Endothelial cell of umbilical vein (primary cell): ENCODE data around the gene ZFYVE9. TPM values are rescaled to one million over a fixed set of nuclear protein-coding genes. Genes with fewer than 3 reads are reported as not detected.

Source experiments
- BruUV-seq: library from RNA; stranded (reverse); fragments of 400-500 nt; replicated peaks from 2 replicates; lab custom pipeline; 2021; lab: Mats Ljungman, UMichigan
- CTCF ChIA-PET: fragments of 300-600, 350-600 bp; sonication (Branson Sonifier 250); formaldehyde crosslinking; loops from one replicate; lab custom pipeline; 2021; ENCODE audit warnings: antibody characterized with exemption, inconsistent platforms; lab: Charles Lee
- POLR2A ChIA-PET: fragments of 300-600, 350-600 bp; sonication (Branson Sonifier 250); formaldehyde crosslinking; loops from one replicate; lab custom pipeline; 2021; ENCODE audit warnings: antibody characterized with exemption, inconsistent platforms; lab: Charles Lee
- DNase-seq: peaks from one replicate; pipeline ENCODE4 v3.0.0-alpha.2; 2011; ENCODE audit warnings: low read depth, low spot score
- FAIRE-seq: peaks from 2 replicates; lab custom pipeline; 2011; peaks lifted over from hg19 to GRCh38; lab: Jason Lieb, UNC
- H2AFZ ChIP-seq: 2 replicates; pipeline ENCODE4 v1.6.0; 2012; ENCODE audit warnings: low read depth, low read length, control low read depth, inconsistent platforms
- H3K27ac ChIP-seq: 2 replicates; pipeline ENCODE4 v1.5.1; 2011; ENCODE audit warnings: low read depth, mild to moderate bottlenecking, control low read depth, low read length, moderate library complexity; ENCODE audit not compliant: insufficient read depth
- H3K27me3 ChIP-seq, 2 experiments: 2 replicates each; pipeline versions ENCODE4 v1.6.0 to v1.6.1; 2011; ENCODE audit warnings: low read length in 2 of 2, mixed read lengths in 1 of 2; ENCODE audit not compliant: control insufficient read depth in 2 of 2, insufficient read depth in 2 of 2
- H3K36me3 ChIP-seq, 2 experiments: 2 replicates in 1 of 2; 3 replicates in 1 of 2; pipeline ENCODE4 v1.5.1; 2011; ENCODE audit warnings: low read length in 2 of 2, mild to moderate bottlenecking in 1 of 2, moderate library complexity in 1 of 2; ENCODE audit not compliant: control insufficient read depth in 2 of 2, insufficient read depth in 2 of 2; ENCODE audit errors: extremely low read depth in 1 of 2
- H3K4me1 ChIP-seq: 3 replicates; pipeline ENCODE4 v1.5.1; 2011; ENCODE audit warnings: mild to moderate bottlenecking, low read length; ENCODE audit not compliant: control insufficient read depth, insufficient read depth; ENCODE audit errors: extremely low read depth
- H3K4me2 ChIP-seq: 2 replicates; pipeline ENCODE4 v1.6.1; 2011; ENCODE audit warnings: low read length, control low read depth, mixed read lengths; ENCODE audit not compliant: insufficient read depth
- H3K4me3 ChIP-seq, 3 experiments: fragments of 200-600 bp in 1 of 3; sonication (generic), shearing (Covaris generic) in 1 of 3; replicated peaks in 1 of 3; 2 replicates each; pipeline ENCODE4 v1.5.1; 2011 to 2016; ENCODE audit warnings: control low read depth in 3 of 3, low read length in 3 of 3, mild to moderate bottlenecking in 2 of 3, inconsistent platforms in 1 of 3, low read depth in 1 of 3, moderate library complexity in 1 of 3; ENCODE audit not compliant: insufficient read depth in 1 of 3
- H3K79me2 ChIP-seq: 2 replicates; pipeline ENCODE4 v1.6.0; 2012; ENCODE audit warnings: low read length, inconsistent platforms; ENCODE audit not compliant: control insufficient read depth, insufficient read depth
- H3K9ac ChIP-seq: replicated peaks from 2 replicates; pipeline ENCODE3; 2011; ENCODE audit warnings: low read length, control low read depth; ENCODE audit not compliant: insufficient read depth; ENCODE audit errors: extremely low read depth
- H3K9me1 ChIP-seq: replicated peaks from 3 replicates; pipeline ENCODE4 v1.6.0; 2011; ENCODE audit warnings: mild to moderate bottlenecking, low read length; ENCODE audit not compliant: control insufficient read depth, insufficient read depth; ENCODE audit errors: extremely low read depth
- H3K9me3 ChIP-seq: replicated peaks from 2 replicates; pipeline ENCODE4 v1.5.1; 2012; ENCODE audit warnings: low read length, inconsistent platforms; ENCODE audit not compliant: control insufficient read depth, insufficient read depth
- H4K20me1 ChIP-seq: replicated peaks from 2 replicates; pipeline ENCODE3; 2011; ENCODE audit warnings: mild to moderate bottlenecking, low read length; ENCODE audit not compliant: control insufficient read depth, insufficient read depth; ENCODE audit errors: extremely low read depth
- EZH2 ChIP-seq: IDR thresholded peaks from 2 replicates; pipeline ENCODE4 v1.6.1; 2012; ENCODE audit warnings: borderline replicate concordance, low read depth, mild to moderate bottlenecking, moderate library complexity, low read length, inconsistent platforms; ENCODE audit not compliant: severe bottlenecking
- FOS ChIP-seq: IDR thresholded peaks from 2 replicates; pipeline ENCODE4 v1.6.1; 2011; ENCODE audit warnings: mild to moderate bottlenecking, low read length, moderate library complexity, borderline replicate concordance; ENCODE audit not compliant: insufficient read depth
- GATA2 ChIP-seq: IDR thresholded peaks from 2 replicates; pipeline ENCODE4 v1.7.0; 2011; ENCODE audit warnings: low read depth, mild to moderate bottlenecking, moderate library complexity, mixed read lengths, low read length; ENCODE audit not compliant: insufficient read length, insufficient read depth
- JUN ChIP-seq: IDR thresholded peaks from 2 replicates; pipeline ENCODE4 v1.6.1; 2011; ENCODE audit warnings: borderline replicate concordance, low read depth; ENCODE audit not compliant: insufficient read length, insufficient read depth
- MYC ChIP-seq: IDR thresholded peaks from one replicate; pipeline ENCODE4 v1.6.1; 2011; ENCODE audit warnings: mild to moderate bottlenecking, low read depth, low read length
- POLR2A ChIP-seq: IDR thresholded peaks from 2 replicates; pipeline ENCODE4 v1.6.1; 2012; ENCODE audit warnings: low read depth, mild to moderate bottlenecking, control low read depth, low read length
- POLR2AphosphoS5 ChIP-seq: IDR thresholded peaks from 2 replicates; pipeline ENCODE4 v1.6.1; 2012; ENCODE audit warnings: low read depth, mild to moderate bottlenecking, control low read depth, low read length, moderate library complexity; ENCODE audit not compliant: insufficient read depth
- dilution Hi-C: fragments of 300-500 bp; cut with MboI; formaldehyde crosslinking; loops from one replicate; pipeline ENCODE4 v1.15.0; 2019; ENCODE audit warnings: low sequenced_read_pairs; ENCODE audit not compliant: extremely low pct_ligation_motif_present
- intact Hi-C: fragments of 100-400 bp; cut with micrococcal nuclease; formaldehyde crosslinking; loops from one replicate; pipeline ENCODE4 v1.10.0; 2022
- polyA plus RNA-seq, 4 experiments: library from polyadenylated mRNA; depleted of rRNA in 3 of 4; stranded (reverse) in 3 of 4; unstranded in 1 of 4; fragments of >200 nt; gene quantifications; 2 replicates each; pipeline versions ENCODE4 v1.2.1 to v1.2.3, GENCODE V29; 2011 to 2012; ENCODE audit warnings: missing spikeins in 1 of 4
- total RNA-seq: library from RNA; stranded (reverse); gene quantifications from 2 replicates; pipeline ENCODE4 v1.2.3, GENCODE V29; 2021
- TF ChIP-seq, protein P1 (sequence below), 2 donors: IDR thresholded peaks; 1 replicate in 1 of 2; 2 replicates in 1 of 2; pipeline ENCODE4 v1.5.1; 2011; ENCODE audit warnings: low read length in 2 of 2, mild to moderate bottlenecking in 2 of 2, moderate library complexity in 2 of 2, control low read depth in 1 of 2, inconsistent platforms in 1 of 2, low read depth in 1 of 2; ENCODE audit not compliant: insufficient read depth in 1 of 2; ENCODE audit errors: extremely low read depth in 1 of 2
- TF ChIP-seq, protein P2 (sequence below): IDR thresholded peaks from 2 replicates; pipeline ENCODE4 v1.6.1; 2011; ENCODE audit not compliant: insufficient read depth, insufficient read length

ZFYVE9 gene
- total and polyA plus RNA-seq, 2 donors (not counting 3 experiments of a cell fraction or from before 2014, with no cell fraction given), result 4.1 to 16.8 TPM

DNA sequence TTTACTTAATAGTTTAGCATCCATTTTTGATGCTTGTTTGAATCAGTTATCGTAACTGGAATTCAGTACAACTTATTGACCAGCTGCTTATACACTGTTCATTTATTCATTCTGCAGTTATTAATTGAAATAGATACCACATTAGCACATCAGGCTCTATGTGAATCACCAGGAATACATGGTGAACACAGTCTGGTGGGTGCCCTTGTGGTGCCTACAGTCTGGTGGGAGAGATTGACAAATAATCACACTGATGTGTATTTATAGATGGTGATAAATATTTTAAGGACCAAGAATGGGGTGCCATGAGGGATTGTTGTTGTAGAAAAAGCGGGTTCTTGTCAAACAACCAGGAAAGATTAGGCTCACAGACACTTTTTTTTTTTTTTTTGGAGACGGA is 87.6 kb downstream of the ZFYVE9 start:
- no peaks in the 10 kb centered on the region for H4K20me1 ChIP-seq
- H3K9me1 ChIP-seq, result no peaks in the 10 kb centered on the region
- no peak overlapping the region for H3K27ac ChIP-seq
- TF ChIP-seq POLR2AphosphoS5 (no peak), MYC (no peak), GATA2 (no peak), POLR2A (no peak), JUN (no peak), EZH2 (no peak), FOS (no peak)
- TF ChIP-seq, protein P1, sequence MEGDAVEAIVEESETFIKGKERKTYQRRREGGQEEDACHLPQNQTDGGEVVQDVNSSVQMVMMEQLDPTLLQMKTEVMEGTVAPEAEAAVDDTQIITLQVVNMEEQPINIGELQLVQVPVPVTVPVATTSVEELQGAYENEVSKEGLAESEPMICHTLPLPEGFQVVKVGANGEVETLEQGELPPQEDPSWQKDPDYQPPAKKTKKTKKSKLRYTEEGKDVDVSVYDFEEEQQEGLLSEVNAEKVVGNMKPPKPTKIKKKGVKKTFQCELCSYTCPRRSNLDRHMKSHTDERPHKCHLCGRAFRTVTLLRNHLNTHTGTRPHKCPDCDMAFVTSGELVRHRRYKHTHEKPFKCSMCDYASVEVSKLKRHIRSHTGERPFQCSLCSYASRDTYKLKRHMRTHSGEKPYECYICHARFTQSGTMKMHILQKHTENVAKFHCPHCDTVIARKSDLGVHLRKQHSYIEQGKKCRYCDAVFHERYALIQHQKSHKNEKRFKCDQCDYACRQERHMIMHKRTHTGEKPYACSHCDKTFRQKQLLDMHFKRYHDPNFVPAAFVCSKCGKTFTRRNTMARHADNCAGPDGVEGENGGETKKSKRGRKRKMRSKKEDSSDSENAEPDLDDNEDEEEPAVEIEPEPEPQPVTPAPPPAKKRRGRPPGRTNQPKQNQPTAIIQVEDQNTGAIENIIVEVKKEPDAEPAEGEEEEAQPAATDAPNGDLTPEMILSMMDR (IDR thresholded peaks at IDR 0.05; ENCODE audit: extremely low read depth in 1 of 2, insufficient read depth in 1 of 2, low read depth in 1 of 2, low read length in 2 of 2), result no peak
- TF ChIP-seq, protein P2, sequence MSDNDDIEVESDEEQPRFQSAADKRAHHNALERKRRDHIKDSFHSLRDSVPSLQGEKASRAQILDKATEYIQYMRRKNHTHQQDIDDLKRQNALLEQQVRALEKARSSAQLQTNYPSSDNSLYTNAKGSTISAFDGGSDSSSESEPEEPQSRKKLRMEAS, result no peak
- ChIA-PET CTCF (interaction anchor here (0.7 kb wide), 1 partner anchor 37 kb away, joined by 3 read pairs; no protein-coding TSS in a partner anchor), POLR2A (no interaction called here)
- H3K4me3 ChIP-seq, result no peak overlapping the region
- BruUV-seq, result no TSS peak
- dilution Hi-C loops (no loop called here), intact Hi-C loops (no loop called here)
- no peak for FAIRE-seq
- H3K9me3 ChIP-seq, result no peaks in the 10 kb centered on the region
- DNase-seq, result no peak
- H3K79me2 ChIP-seq, result peaks cover 1% of the 10 kb centered on the region
- no peaks in the 10 kb centered on the region for H3K27me3 ChIP-seq
- H3K4me1 ChIP-seq, result no peaks in the 10 kb centered on the region
- no peak overlapping the region for H2AFZ ChIP-seq
- no peak overlapping the region for H3K9ac ChIP-seq
- H3K36me3 ChIP-seq, result peaks cover 0 to 2% of the 10 kb centered on the region in 2 experiments
- no peak overlapping the region for H3K4me2 ChIP-seq
